NCI-H146 (cell line): Measurements from ENCODE around the gene NPY5R.

Experiments used
- DNase-seq: peaks from one replicate; lab custom pipeline; 2025; lab: John Stamatoyannopoulos, UW

Gene NPY5R

DNA sequence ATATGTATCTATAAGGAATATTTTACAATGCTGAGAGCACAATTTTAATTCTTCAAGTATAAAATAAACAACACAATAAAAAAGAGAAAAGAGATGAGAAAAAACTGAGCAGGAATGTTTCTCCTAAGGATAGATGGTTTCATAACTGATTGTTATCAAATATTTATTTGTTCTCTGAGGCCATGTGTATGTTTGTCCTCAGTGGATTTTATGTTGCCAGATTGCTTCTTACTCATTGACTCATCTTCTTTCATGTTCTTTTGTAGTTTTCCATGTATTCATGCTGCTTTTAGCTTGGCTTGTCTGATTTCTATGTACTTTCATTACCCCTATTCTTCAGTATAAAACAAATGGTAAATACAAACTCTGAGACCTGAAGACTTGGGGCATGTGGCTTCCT lies 41.2 kb downstream of the NPY5R start:
- no peak for DNase-seq

GRCh38 chr4:163385466-163385865 lies 41.8 kb downstream of the NPY5R start:
- no peak for DNase-seq

- no peak for DNase-seq
These were observed 48.1 kb downstream of the NPY5R start for GRCh38 chr4:163391756-163392155.

DNA sequence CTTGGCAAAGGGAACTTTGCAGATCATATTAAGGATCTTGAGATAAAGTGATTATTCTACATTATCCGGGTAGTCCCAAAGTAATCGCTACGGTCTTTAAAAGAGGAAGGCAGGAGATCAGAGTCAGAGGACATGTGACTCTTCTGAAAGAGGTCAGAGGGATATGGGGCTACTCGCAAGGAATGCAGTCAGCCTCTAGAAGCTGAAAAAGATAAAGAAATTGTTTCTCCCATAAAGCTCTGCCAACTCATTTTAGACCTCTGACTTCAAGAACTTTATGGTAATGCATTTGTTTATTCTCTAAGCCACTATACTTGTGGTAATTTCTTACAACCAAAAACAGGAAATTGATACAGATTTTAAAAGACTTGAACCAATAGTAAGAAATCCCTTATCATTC lies 48.6 kb downstream of the NPY5R start:
- DNase-seq = no peak

GRCh38 chr4:163393471-163393870 lies 49.8 kb downstream of the NPY5R start:
- DNase-seq = no peak

- no peak for DNase-seq
These were observed 51.4 kb downstream of the NPY5R start for GRCh38 chr4:163395055-163395454.

GRCh38 chr4:163395758-163396157 lies 52.1 kb downstream of the NPY5R start:
- DNase-seq = no peak

- no peak for DNase-seq
These were observed 54.5 kb downstream of the NPY5R start for GRCh38 chr4:163398238-163398637.

GRCh38 chr4:163400911-163401310 lies 57.2 kb downstream of the NPY5R start:
- DNase-seq = no peak
